Thyroid gland (tissue), 4 donors: ENCODE data around the gene HCN3.
"Not testable (repeated sequence)": the region's sequence is repeated elsewhere in the genome, so short reads cannot be mapped to it uniquely, and the experiment has no call there.

Source experiments
- POLR2A ChIP-seq, 2 donors: fragments of 450-650 bp; IDR thresholded peaks; one replicate each; pipeline ENCODE4 v1.6.1; 2017; ENCODE audit warnings: antibody characterized with exemption in 2 of 2, mild to moderate bottlenecking in 2 of 2, moderate library complexity in 1 of 2
- TF ChIP-seq, protein P1 (sequence below), 6 experiments: fragments of 200-600 bp in 3 of 6; fragments of 450-650 bp in 3 of 6; sonication (generic) in 3 of 6; IDR thresholded peaks; one replicate each; pipeline ENCODE4 v1.5.1; 2016 to 2019; ENCODE audit warnings: antibody characterized with exemption in 6 of 6, mild to moderate bottlenecking in 2 of 6, inconsistent platforms in 1 of 6, moderate library complexity in 1 of 6

DNA sequence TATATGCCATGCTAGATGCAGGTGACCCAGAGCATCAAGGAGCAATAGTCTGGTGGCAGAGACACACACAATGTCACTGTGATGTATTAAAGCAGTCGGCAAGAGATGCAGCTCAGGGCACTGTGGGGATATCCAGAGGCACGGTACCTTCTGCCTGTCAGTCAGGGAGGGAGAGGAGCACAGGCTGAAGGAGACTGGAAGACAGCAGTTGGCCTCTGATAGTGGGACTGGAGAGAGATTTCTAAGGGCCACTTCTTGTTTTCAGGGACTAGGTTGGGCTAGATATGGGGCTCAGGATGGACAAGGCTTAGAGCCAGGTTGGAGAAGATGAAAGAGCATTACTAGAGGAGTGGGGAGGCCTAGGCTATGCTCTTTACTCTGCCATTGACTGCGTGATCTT lies 46.0 kb upstream of the HCN3 start:
- TF ChIP-seq, protein P1, sequence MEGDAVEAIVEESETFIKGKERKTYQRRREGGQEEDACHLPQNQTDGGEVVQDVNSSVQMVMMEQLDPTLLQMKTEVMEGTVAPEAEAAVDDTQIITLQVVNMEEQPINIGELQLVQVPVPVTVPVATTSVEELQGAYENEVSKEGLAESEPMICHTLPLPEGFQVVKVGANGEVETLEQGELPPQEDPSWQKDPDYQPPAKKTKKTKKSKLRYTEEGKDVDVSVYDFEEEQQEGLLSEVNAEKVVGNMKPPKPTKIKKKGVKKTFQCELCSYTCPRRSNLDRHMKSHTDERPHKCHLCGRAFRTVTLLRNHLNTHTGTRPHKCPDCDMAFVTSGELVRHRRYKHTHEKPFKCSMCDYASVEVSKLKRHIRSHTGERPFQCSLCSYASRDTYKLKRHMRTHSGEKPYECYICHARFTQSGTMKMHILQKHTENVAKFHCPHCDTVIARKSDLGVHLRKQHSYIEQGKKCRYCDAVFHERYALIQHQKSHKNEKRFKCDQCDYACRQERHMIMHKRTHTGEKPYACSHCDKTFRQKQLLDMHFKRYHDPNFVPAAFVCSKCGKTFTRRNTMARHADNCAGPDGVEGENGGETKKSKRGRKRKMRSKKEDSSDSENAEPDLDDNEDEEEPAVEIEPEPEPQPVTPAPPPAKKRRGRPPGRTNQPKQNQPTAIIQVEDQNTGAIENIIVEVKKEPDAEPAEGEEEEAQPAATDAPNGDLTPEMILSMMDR (IDR thresholded peaks at IDR 0.05): not testable (repeated sequence)
- TF ChIP-seq POLR2A (IDR thresholded peaks at IDR 0.05): not testable (repeated sequence)
